HG03064 (cell line): ENCODE measurements around the gene TNFAIP1.
A peak's percentile ranks its signal among the peaks of the same experiment; 100 is the strongest.

Experiments
- ATAC-seq: cut with Tn5 transposase; IDR thresholded peaks from one replicate; pipeline ENCODE4 v1.9.1; 2021; ENCODE audit warnings: low read depth; ENCODE audit not compliant: unreplicated experiment

Gene TNFAIP1

DNA sequence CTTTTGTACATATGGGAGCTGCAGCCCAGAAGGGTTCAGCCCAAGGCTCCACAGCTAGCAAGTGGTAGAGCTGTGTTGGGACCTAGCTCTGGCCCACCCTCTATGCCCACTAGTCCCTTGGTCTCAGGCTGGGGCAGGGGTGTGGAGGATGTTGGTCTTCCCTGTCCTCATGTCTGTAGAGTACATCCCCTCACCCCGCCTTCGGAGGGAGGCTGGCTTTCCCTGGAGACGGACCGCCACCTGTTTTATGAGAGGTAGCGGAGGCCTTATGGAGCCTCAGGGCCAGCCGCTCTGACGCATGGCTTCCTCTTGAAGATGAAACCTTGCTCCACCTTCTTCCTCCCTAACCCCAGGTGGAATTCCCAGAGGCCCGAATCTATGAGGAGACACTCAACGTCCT, 8.4 kb downstream of the TNFAIP1 start:
- no peak for ATAC-seq

DNA sequence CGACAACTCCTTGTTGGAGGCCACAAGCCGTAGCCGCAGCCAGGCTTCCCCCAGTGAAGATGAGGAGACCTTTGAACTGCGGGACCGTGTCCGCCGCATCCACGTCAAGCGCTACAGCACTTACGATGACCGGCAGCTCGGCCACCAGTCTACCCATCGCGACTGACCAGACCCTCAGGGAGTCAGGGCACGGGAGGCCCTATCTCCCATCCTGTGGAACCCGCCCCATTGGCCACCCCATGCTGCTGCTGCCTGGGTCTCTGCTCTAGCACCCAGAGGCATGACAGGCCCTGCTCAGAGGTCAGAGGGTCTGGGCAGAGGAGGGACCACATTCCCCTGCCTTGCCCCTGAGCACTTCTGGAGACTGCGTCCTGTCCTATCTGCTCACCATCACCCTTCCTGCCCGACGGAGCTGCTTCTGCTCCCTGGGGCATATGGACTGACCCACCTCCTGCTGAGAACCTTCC, 8.9 kb downstream of the TNFAIP1 start:
- no peak for ATAC-seq

DNA sequence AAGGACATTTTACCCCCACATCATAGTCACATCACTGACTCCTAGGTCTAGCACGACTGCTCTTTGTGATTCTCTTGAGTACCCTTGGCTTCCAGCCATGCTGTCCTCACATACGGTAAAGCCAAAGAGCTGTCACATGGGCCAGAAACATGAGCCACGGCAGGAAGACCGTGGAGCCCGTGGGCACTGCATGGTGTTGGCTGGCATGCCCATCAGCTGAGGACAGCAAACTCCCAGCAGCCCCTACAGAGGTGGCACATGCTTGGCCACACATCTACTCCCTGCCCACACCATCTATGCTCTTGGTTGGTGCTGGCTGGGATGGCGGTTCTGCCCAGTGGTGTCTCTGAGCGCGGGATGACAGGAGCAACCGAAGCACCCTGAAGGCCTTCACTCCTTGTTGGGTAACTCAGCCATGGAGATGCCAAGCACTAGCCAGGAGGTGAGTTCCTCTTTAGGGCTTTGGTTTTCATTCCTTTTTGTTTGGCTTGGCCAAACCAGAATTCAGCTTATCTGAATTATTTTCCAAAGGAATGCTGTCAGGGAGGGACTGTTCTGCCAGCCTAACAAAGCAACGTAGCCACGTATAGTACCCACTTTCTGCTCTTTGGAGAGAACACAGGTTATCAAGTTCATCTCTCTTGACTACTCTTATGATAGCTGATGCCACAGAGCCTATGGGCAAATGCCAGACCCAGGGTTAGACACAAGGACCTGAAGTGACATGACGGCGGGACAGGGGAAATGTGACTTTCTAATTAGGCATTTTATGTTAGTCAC, 10.0 kb downstream of the TNFAIP1 start:
- no peak for ATAC-seq

DNA sequence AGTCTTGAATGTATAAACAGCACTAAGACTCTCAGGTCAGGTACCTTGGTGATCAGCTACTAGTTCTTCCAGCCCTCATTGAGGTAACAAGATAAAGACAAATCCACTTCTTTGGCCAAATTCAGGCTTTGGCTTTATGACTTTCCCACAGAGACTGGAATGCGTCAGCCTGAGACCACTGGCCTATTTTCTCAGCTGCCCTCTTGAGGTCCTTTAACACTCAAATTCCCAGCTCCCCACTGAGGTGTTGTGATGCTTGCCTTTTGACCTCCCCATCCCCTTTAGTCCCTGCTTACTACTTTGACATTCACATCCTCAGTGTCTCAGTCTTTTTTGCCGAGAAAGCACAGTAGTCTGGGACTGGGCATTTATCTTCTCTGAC, 10.6 kb downstream of the TNFAIP1 start:
- no peak for ATAC-seq

DNA sequence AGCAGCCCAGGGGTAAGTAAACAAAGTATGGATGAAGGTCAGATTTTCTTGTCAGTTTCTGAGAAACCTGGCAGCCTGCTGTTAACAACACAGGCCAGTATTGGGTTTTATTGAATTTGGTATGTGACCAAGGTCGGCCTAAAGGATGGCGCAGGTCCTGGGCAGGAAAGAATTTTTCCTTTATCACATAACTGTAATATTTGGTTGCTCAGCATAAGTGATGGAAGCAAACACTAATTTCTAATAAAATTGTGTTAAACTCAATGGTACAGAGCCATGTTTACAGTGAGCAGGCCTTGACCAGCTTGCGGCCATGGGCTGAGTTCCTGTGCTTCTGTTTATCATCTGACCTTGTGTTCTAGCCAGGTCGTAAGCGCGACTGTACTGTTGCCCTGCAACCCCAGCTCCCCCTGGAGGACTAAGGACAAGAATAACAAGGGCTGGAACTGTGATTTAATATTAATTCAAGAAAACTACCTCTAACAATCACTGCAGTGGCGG, 11.2 kb downstream of the TNFAIP1 start:
- no peak for ATAC-seq

DNA sequence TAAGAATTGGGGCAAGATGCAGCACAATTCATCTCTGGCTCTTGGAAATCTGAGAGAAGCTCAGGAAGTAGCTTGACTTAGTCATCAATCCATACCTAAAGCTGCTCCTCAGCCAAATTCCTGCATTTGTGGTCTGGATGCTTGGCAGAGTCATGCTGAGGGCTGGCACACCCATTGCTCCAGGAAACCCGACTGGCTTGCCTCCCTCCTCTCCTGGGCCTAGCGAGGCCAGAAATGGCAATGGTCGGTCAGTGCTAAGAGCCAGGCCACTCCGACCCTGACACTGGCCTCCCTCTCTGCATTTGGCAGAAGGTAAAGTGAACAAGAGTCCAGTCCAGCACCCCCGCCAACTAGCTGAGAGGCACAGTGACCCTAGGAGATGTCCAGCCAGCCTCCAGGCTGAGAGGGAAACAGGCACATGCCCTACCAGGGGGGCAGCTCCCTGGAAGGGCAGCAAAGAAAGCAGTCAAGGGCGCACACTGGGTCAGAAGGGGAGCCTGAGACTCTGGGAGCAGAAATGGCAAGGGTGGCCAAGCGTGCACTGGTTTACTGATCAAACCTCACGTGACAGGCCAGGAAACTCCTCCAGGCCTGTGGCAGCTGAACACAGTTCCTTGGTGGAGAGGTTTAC, 11.8 kb downstream of the TNFAIP1 start:
- ATAC-seq = no peak

DNA sequence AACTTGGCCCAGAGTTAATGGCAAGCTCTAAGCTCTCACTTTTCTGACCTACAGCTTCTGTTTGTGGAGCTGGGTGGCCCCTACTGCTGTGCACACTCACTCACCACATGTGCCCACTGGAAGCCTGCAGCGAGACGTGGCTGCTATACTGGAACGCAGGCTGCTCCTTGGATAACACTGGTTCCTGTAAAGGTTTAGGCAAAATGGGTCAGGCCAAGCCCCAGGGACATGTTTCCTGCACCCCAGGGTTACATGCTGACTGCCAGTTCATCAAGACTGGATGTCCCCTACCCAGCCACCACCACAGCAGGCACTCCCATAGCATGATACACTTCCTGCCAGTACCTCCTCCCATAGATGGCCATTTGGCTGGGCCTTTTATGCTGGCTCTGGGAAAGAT, 13.4 kb downstream of the TNFAIP1 start:
- ATAC-seq = no peak

DNA sequence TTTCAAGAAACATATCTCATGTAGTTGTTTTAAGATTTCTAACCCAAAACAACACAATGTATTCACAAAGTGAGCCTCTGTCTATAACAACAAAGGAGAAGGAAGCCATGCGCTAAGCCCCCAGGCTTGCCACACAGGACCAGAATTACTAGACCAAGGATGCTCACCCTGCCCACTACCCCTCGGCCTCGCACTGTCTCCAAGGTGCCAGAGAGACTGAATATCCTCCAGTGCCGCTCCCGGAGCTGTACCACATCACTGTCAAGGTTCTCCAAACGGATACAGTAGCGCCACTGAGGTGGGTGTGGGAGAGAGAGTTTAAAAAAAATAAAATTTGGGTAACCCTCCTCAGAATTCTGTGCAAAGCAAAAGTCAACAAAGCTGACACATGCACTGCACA, 14.7 kb downstream of the TNFAIP1 start:
- ATAC-seq = no peak

DNA sequence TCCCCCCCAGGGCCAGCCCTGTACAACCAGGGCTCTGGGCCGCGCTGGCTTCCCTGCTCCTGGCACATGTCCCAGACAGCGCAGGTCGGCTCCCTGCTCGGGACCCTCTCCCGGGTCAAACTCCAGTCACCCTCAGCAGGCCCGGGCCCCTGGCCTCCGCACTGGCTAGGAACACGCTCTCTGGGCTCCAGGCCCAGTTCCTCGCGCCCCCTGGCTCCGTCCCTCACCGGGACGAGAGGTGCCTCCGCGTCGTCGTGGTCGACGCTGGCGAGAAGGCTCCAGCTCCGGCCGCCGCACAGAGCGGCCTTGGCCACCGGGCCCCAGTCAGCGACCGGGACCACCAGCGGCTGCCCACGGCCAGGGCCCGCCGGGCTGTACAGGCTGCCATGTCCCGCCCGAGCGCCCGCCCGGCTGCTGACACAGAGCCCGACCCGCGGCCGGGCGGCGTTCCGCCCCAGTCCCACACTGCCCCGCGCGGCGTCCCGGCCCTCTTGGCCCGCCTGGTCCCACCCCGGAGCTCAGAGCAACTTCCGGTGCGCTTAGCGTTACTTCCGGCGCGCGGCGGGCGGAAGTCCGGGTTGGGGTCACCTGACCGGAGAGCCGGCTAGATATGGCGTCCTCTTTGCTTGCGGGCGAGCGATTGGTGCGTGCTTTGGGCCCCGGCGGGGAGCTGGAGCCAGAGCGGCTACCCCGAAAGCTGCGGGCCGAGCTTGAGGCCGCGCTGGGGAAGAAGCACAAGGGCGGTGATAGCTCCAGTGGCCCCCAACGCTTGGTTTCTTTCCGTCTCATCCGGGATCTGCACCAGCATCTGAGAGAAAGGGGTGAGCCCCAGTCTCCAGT, 21.7 kb downstream of the TNFAIP1 start, which contains the start of gene POLDIP2:
POLDIP2 (minus strand) TSS at position 467 of the 840 bp plus-strand sequence; CDS start at position 388, 79 bp downstream.
- peak; percentile 92 for ATAC-seq

DNA sequence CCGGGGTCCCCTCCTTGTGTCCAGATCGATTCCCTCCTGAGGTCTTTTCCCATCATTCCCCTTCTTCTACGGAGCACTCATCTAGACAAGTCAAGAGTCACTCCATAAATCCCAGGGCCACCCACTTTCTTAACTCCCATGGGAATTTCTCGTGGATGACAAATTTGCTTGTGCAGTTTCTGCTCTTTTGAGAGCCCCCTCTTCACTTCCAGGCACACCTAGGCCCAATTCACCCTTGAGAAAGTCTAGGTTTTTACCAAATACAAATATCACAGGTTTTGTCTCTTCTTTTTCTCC, 22.3 kb downstream of the TNFAIP1 start:
- ATAC-seq = no peak

DNA sequence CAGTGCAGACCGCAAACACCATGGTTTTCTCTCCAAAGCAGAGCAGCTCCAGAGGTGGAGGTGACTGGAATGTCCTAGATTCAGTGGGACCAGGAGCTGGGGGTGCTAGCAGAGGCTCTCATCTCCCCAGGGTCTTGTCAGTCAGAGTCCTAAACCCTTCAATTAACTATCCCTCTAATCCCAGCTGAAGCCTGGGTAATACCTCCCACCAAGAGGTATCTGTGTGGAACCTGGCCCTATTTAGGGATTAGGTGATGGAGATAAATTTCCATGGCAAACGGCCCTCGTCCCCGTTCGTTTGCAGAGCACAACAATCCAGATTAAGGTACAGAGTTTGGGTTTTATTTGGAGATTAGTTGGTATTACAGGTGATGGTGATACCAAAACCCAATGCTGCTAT, 27.6 kb downstream of the TNFAIP1 start:
- ATAC-seq = no peak

DNA sequence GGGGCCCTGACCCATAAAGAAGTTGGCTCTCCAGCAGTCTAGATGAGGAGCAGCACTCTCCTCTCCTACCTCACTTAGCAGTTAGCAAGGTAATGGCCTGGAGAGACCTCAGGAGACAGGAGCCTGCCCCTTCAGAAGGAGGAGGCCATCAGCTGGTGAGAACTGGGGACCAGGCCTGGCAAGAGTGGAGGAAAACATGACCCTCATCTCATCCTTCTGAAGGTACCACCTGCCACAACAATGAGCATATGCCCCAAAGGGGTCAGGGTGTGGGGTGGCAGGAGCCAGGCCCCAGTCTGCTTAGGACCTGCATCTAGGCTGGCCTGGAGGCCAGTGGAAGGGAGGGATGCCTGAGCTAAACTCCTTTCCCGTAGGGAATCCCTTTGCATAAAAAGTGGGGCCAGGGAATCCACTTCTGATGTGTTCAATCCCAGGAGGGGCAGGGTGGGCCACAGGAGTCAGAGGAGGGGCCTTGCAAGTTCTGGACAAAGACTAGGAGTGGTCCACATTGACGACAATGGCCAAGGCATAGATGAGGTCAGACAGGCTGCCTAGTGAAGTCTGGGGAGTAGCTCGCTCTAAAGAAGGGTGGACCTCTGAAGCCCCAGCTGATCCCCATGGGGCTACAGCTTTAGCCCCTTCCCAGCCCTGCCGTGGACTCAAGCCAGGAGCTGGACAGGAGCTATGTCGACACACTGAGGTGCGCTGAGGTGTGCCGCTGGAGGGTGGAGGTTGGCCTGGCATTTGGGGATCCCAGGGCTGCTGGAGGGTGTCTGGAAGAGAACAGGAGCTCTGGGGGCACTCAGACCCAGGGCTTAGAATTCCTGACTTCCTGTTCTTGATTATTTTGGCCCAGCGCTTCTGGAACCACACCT, 28.5 kb downstream of the TNFAIP1 start:
- no peak for ATAC-seq

DNA sequence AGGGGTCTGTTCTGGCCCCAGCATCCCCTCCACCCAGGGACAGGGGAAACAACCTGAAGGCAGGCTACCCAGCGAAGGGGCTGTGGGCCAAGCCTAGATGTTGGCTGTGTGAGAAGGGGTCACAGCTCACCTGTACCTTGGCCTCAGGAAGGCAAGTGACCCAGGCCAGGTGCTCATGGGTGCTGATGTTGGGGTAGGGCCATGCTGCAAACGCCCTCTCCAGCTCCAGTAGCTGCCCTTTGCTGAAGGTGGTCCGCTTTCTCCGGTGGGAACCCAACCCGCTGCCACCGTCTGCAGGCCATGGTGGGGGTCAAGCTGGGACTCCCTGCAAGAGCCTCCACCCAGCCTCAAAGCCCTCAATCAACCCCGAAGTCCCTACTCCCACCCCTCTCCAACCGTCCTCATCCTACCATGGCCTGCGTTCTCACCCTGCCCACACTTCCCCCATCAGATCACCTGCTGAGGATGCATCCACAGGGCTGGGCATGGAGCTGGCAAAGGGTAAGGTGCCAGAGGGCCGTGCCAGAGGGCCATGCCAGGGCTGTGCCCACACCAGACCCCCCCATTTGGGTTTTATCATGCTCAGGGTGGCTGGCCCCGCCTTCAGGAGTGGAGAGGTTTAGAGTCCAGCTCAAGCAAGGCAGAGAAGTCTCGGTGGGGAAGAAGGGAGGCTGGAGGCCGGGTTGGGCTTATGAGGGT, 29.3 kb downstream of the TNFAIP1 start, which contains the start of gene SEBOX:
SEBOX (minus strand) TSS at position 535 of the 699 bp plus-strand sequence; CDS start at position 487, 48 bp downstream.
- ATAC-seq = no peak

DNA sequence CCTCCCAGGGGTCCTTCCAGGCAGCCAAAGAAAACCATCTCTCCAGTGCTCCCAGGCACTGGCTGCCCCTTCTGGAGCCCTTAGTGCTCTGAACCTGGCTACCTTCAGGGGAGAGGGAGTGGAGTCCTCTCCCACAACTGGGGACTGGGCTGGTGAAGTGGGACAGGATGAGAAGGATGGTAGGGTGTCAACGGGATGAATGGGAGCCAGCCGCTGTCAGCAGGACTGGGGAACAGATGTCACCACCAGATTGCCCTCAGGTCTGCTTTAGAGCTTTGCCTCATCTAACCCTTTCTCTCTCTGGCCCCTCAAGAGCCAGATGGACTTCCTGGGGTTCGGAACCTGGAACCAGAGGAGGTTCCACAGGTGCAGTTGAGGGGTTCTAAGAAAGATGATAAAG, 29.9 kb downstream of the TNFAIP1 start:
- no peak for ATAC-seq

DNA sequence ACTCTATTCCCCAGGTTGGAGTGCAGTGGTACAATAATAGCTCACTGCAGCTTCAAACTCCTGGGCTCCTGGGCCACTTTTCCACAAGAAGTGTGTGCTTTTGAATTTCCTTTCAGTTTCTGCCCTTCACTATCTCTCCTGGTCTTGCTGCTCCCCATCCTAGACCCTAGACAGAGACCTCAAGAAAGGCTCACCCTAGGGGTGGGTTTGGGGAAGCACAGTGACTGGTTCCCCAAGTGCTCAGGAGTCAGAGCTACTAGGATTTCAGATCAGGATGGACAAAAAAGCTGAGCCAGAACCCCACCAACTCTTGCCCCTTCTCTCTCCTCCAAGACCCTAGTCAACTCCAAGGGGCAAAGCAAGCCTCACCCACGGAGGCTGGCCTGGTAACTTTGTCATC, 31.0 kb downstream of the TNFAIP1 start:
- ATAC-seq = no peak

DNA sequence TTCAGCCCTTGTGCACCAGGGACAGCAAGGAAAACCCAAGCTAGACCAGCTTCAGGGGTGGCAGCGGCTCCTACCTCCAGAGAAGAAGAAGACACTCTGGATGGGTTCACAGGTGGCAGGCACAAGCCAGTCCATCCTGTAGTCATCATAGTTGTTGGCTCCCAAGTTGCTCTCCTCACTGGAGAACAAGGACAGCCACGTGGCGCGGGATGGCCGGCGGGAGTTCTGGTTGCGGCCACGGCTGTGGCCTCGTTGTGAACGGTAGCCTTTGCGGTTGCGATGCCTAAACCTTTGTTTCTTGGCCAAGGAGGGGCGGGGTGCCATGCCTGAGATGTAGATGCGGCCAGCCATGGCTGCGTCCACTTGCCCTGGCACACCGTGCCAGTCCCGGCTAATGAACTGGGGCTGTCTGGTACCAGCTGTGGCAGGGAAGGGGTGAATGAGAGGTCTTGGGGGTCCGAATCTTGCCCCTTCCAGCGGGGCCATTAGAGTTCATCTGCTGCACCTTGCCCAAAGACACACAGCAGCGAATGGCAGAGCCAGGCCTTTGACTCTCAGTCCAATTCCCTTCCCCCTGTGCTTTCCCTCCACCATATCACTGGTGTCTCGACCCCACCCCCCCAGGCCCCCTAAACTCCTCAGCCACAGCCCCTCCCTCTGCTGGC, 32.2 kb downstream of the TNFAIP1 start:
- ATAC-seq = no peak

DNA sequence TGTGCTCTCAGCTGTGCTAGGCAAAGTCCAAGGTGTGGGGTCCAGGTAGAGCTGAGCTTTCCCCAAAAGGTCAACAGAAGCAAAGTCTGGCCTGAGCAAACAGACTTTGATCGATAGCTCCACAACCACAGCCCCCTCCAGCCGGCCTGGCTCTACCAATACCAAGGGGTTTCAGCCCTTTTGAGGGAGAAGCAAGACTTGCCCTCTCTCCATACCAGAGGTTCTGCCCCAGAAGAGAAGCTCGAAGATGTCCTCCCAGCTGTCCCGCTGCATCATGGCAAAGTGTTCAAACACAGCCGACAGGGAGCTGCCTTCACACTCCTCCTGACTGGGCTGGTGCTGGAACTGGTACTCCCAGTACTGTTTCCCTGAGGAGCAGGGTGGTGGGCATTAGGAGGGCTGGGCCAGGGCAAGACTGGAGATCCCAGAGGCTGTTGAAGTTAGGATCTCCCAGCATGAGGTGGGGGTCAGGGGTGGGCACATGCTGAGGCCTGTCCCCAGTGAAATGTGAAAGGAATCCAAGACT, 32.8 kb downstream of the TNFAIP1 start:
- no peak for ATAC-seq

DNA sequence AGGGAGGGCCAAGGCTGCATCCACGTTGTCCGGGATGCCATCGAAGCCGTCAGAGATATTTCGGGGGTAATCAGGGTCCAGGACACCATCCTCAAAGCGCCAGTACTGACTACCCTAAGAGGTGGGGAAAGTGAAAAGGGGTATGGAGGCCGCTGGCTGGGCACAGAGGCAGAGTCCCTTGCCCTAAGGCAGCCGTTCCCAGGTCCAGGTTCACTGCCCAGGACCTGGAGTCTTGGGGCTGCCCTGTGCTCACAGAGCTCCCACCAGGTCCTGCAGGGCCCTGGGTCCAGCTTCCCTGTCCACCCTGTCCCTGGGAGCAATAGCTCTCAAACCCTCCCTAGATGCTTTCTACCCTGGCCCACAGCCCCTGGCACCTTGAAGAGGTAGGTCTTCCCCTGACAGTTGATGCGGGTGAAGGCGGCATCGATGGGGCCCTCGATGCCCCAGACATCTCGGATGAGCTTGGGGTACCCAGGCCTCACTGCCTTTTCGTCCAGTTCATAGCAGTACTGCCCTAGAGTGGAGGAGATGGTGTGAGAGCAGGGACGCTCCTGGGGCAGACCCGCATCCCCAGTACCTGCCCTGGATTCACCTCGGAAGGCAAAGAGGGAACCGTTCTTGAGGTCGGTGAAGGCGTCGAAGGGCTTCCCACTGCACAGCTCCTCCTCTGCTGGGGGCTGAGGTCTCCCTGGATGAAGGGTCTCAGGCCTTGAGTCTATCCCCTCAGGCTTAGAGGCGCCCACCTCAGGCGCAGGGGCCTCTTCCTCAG, 33.5 kb downstream of the TNFAIP1 start:
- no peak for ATAC-seq
